CD14-positive monocyte (primary cell): ENCODE data around the gene FAM3A. TPM values are rescaled to one million over a fixed set of nuclear protein-coding genes. Genes with fewer than 3 reads are reported as not detected.

Experiments
- DNase-seq, 3 donors: peaks; one replicate each; pipeline ENCODE4 v3.0.0-alpha.2; 2011 to 2022
- H2AFZ ChIP-seq: 2 replicates; pipeline ENCODE4 v1.6.0; 2012; ENCODE audit warnings: mild to moderate bottlenecking, low read depth, low read length, inconsistent platforms; ENCODE audit not compliant: insufficient read depth, poor library complexity, severe bottlenecking
- H3K27ac ChIP-seq, 2 donors: 1 replicate in 1 of 2; 2 replicates in 1 of 2; pipeline ENCODE4 v1.5.1; 2012 to 2013; ENCODE audit warnings: low read length in 2 of 2, control low read depth in 1 of 2, inconsistent platforms in 1 of 2, low read depth in 1 of 2, mild to moderate bottlenecking in 1 of 2
- H3K27me3 ChIP-seq, 2 donors: one replicate each; pipeline versions ENCODE4 v1.6.0 to v1.6.1; 2011 to 2013; ENCODE audit warnings: low read length in 2 of 2; ENCODE audit not compliant: control insufficient read depth in 2 of 2, insufficient read depth in 2 of 2
- H3K36me3 ChIP-seq, 2 donors: replicated peaks in 1 of 2; 1 replicate in 1 of 2; 2 replicates in 1 of 2; pipeline versions ENCODE4 v1.5.1 to v1.6.1; 2012 to 2013; ENCODE audit warnings: low read length in 2 of 2, control low read depth in 1 of 2, inconsistent platforms in 1 of 2, mild to moderate bottlenecking in 1 of 2; ENCODE audit not compliant: insufficient read depth in 2 of 2, control insufficient read depth in 1 of 2
- H3K4me1 ChIP-seq, 2 donors: 1 replicate in 1 of 2; 2 replicates in 1 of 2; pipeline versions ENCODE4 v1.5.1 to v1.6.1; 2012 to 2013; ENCODE audit warnings: low read length in 2 of 2, control low read depth in 1 of 2, inconsistent platforms in 1 of 2, mild to moderate bottlenecking in 1 of 2, moderate library complexity in 1 of 2; ENCODE audit not compliant: insufficient read depth in 2 of 2, control insufficient read depth in 1 of 2
- H3K4me2 ChIP-seq: replicated peaks from 2 replicates; pipeline ENCODE3; 2012; ENCODE audit warnings: low read length, moderate library complexity, mild to moderate bottlenecking; ENCODE audit not compliant: poor library complexity, severe bottlenecking; ENCODE audit errors: extremely low read depth
- H3K4me3 ChIP-seq, 3 experiments: fragments of 200-600 bp in 1 of 3; sonication (generic) in 1 of 3; replicated peaks in 1 of 3; 1 replicate in 2 of 3; 2 replicates in 1 of 3; pipeline ENCODE4 v1.5.1; 2011 to 2013; ENCODE audit warnings: low read length in 3 of 3, mild to moderate bottlenecking in 3 of 3, control low read depth in 2 of 3, low read depth in 2 of 3, inconsistent platforms in 1 of 3, moderate library complexity in 1 of 3
- H3K79me2 ChIP-seq: 2 replicates; pipeline ENCODE4 v1.6.0; 2012; ENCODE audit warnings: mild to moderate bottlenecking, control low read depth, inconsistent platforms, low read length, moderate library complexity; ENCODE audit not compliant: insufficient read depth
- H3K9ac ChIP-seq: 2 replicates; pipeline ENCODE4 v1.6.0; 2017; ENCODE audit warnings: low read length, mild to moderate bottlenecking; ENCODE audit not compliant: insufficient read depth, poor library complexity, severe bottlenecking
- H3K9me3 ChIP-seq, 2 donors: replicated peaks in 1 of 2; 1 replicate in 1 of 2; 2 replicates in 1 of 2; pipeline versions ENCODE4 v1.5.1 to v1.6.1; 2012 to 2013; ENCODE audit warnings: low read length in 2 of 2, control low read depth in 1 of 2; ENCODE audit not compliant: control insufficient read depth in 1 of 2, insufficient read depth in 1 of 2
- H4K20me1 ChIP-seq: 2 replicates; pipeline ENCODE4 v1.6.0; 2012; ENCODE audit warnings: mild to moderate bottlenecking, low read length, control low read depth, moderate library complexity; ENCODE audit not compliant: insufficient read depth
- H3K27ac Mint-ChIP-seq, 7 donors: one replicate each; pipeline ENCODE4 v1.8.0; 2020; ENCODE audit warnings: mild to moderate bottlenecking in 7 of 7, mixed read lengths in 7 of 7, moderate library complexity in 6 of 7, inconsistent platforms in 2 of 7
- H3K27me3 Mint-ChIP-seq, 3 donors: one replicate each; pipeline ENCODE4 v1.8.0; 2021 to 2022; ENCODE audit warnings: low read depth in 3 of 3, mild to moderate bottlenecking in 3 of 3, mixed read lengths in 3 of 3, moderate library complexity in 3 of 3, inconsistent platforms in 1 of 3
- H3K36me3 Mint-ChIP-seq, 2 donors: one replicate each; pipeline ENCODE4 v1.8.0; 2020; ENCODE audit warnings: mixed read lengths in 2 of 2, inconsistent platforms in 1 of 2, mild to moderate bottlenecking in 1 of 2
- H3K4me1 Mint-ChIP-seq: one replicate; pipeline ENCODE4 v1.8.0; 2020; ENCODE audit warnings: mild to moderate bottlenecking, mixed read lengths
- H3K4me3 Mint-ChIP-seq, 2 donors: one replicate each; pipeline ENCODE4 v1.8.0; 2020; ENCODE audit warnings: mild to moderate bottlenecking in 2 of 2, mixed read lengths in 2 of 2, moderate library complexity in 1 of 2
- H3K9me3 Mint-ChIP-seq, 7 donors: one replicate each; pipeline ENCODE4 v1.8.0; 2020 to 2022; ENCODE audit warnings: mixed read lengths in 7 of 7, mild to moderate bottlenecking in 6 of 7, moderate library complexity in 6 of 7, inconsistent platforms in 2 of 7
- WGBS: methylation state at CpG from one replicate; pipeline ENCODE4 v1.1.5; 2013; ENCODE audit warnings: missing lambda C conversion rate; ENCODE audit not compliant: insufficient coverage; 5-methylcytosine and 5-hydroxymethylcytosine counted together
- intact Hi-C, 2 donors: fragments of 100-400 bp; cut with micrococcal nuclease; formaldehyde crosslinking; loops; one replicate each; pipeline versions ENCODE4 v1.15.0 to v1.15.1; 2023
- polyA plus RNA-seq, 3 donors: library from polyadenylated mRNA; depleted of rRNA in 1 of 3; unstranded in 2 of 3; stranded (reverse) in 1 of 3; fragments of 300-500 nt in 2 of 3; fragments of >200 nt in 1 of 3; fragmentation: Illumina TruSeq in 2 of 3; gene quantifications; 1 replicate in 2 of 3; 2 replicates in 1 of 3; pipeline ENCODE4 v1.2.3, GENCODE V29; 2012 to 2021
- TF ChIP-seq, protein P1 (sequence below): fragments of 200-600 bp; IDR thresholded peaks from one replicate; pipeline ENCODE4 v1.8.0; 2022; ENCODE audit warnings: antibody characterized with exemption, mild to moderate bottlenecking

The FAM3A gene
- polyA plus RNA-seq, 3 donors: 14.5 to 26.5 (median 16.3) TPM

GRCh38 chrX:154473683-154474082, 42.3 kb downstream of the FAM3A start:
- no peaks in the 10 kb centered on the region for H4K20me1 ChIP-seq
- H2AFZ ChIP-seq: no peak overlapping the region
- Mint-ChIP-seq H3K27me3 (peaks cover 0 to 10% (median 2%) of the 10 kb centered on the region in 3 donors), H3K27ac (no peak overlapping the region), H3K36me3 (no peaks in the 10 kb centered on the region), H3K4me3 (no peak overlapping the region), H3K4me1 (peaks cover 4% of the 10 kb centered on the region), H3K9me3 (peaks cover 0 to 14% (median 2%) of the 10 kb centered on the region in 7 donors)
- no peak overlapping the region for H3K4me3 ChIP-seq
- H3K79me2 ChIP-seq: no peaks in the 10 kb centered on the region
- peaks cover 0 to 4% of the 10 kb centered on the region in 2 donors for H3K9me3 ChIP-seq
- no peak overlapping the region for H3K4me2 ChIP-seq
- H3K27ac ChIP-seq: no peak overlapping the region
- intact Hi-C loops: no loop called here
- no peak overlapping the region for H3K9ac ChIP-seq
- no peaks in the 10 kb centered on the region for H3K36me3 ChIP-seq
- H3K4me1 ChIP-seq: peaks cover 6 to 8% of the 10 kb centered on the region in 2 donors
- TF ChIP-seq, protein P1, sequence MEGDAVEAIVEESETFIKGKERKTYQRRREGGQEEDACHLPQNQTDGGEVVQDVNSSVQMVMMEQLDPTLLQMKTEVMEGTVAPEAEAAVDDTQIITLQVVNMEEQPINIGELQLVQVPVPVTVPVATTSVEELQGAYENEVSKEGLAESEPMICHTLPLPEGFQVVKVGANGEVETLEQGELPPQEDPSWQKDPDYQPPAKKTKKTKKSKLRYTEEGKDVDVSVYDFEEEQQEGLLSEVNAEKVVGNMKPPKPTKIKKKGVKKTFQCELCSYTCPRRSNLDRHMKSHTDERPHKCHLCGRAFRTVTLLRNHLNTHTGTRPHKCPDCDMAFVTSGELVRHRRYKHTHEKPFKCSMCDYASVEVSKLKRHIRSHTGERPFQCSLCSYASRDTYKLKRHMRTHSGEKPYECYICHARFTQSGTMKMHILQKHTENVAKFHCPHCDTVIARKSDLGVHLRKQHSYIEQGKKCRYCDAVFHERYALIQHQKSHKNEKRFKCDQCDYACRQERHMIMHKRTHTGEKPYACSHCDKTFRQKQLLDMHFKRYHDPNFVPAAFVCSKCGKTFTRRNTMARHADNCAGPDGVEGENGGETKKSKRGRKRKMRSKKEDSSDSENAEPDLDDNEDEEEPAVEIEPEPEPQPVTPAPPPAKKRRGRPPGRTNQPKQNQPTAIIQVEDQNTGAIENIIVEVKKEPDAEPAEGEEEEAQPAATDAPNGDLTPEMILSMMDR: no peak
- WGBS: 77% methylated on average over 3 of the region's 7 CpGs
- no peaks in the 10 kb centered on the region for H3K27me3 ChIP-seq
- no peak for DNase-seq

DNA sequence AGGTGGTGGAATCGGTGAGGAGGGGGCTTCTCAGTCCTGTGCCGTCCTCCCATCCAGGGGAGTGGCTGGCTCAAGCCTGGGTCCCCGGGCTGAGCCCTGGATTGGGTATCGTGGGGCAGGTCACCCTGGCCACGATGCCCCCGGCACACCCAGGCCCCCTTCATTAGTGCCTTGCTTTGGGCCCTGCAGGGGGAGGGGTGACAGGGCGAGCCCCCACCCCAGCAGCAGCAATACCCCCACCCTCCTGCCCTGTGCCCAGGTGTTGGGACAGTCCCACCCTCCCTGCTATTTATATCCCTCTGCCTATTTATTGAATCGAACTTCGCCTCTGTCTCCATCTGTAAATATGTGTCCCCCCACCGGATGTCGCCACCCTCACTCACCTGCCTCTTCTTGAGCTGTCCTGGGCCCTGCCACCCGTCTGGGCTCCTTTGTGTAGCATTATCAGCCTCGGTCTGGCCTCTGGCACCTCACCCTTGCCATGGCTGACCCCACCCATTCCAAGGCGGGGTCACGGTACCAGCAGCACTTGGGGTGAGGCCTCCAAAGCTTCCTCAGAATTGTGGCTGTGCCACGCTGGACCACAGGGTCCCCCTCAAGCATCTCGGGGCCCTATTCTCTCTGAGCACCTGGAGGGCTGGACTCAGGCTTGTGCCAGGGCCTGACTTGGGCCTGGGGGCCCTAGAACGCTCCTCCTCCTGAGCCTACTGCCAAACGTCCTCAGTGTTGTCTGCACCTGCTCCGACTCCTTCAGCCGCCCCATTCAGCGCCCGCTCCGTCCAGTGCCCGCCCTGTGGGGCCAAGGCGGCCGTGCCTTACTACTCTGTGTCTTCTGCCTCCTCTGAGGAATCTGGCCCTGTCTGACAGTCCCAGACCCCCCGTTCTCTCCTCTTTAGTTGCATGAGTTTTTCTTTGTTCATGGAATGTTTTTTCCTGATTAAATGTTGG, 43.1 kb downstream of the FAM3A start:
- Histone ChIP-seq H3K4me2 (no peak overlapping the region), H3K27ac (no peak overlapping the region), H3K4me3 (no peak overlapping the region), H3K9me3 (peaks cover 0 to 4% of the 10 kb centered on the region in 2 donors), H3K27me3 (no peaks in the 10 kb centered on the region), H3K79me2 (no peaks in the 10 kb centered on the region), H3K4me1 (peaks cover 2 to 3% of the 10 kb centered on the region in 2 donors), H3K36me3 (no peaks in the 10 kb centered on the region), H3K9ac (no peak overlapping the region), H2AFZ (no peak overlapping the region), H4K20me1 (no peaks in the 10 kb centered on the region)
- TF ChIP-seq, protein P1: no peak
- H3K4me1 Mint-ChIP-seq: no peaks in the 10 kb centered on the region
- 84% methylated on average over 11 of the region's 28 CpGs for WGBS
- H3K27ac Mint-ChIP-seq: no peak overlapping the region
- no peak for DNase-seq
- no peaks in the 10 kb centered on the region for H3K36me3 Mint-ChIP-seq
- intact Hi-C loops: no loop called here
- peaks cover 0 to 10% (median 2%) of the 10 kb centered on the region in 3 donors for H3K27me3 Mint-ChIP-seq
- no peak overlapping the region for H3K4me3 Mint-ChIP-seq
- peaks cover 0 to 10% (median 2%) of the 10 kb centered on the region in 7 donors for H3K9me3 Mint-ChIP-seq
